ENCODE data around the gene C1QL2. TPM values are rescaled to one million over a fixed set of nuclear protein-coding genes. Genes with fewer than 3 reads are reported as not detected.

Gene C1QL2
- total RNA-seq, 1 donor from 2014 or later, result not detected

- DNase-seq (ENCODE audit: low spot score), result peak; percentile 55
Observed at GRCh38 chr2:119106301-119106897, 52.2 kb downstream of the C1QL2 start.

Other genes starting within 250 kb of the C1QL2 start
- 1.1 TPM for gene MARCO, start 216.6 kb downstream of the C1QL2 start, total RNA-seq
- gene STEAP3, start 65.1 kb upstream of the C1QL2 start, total RNA-seq, result 9.3 TPM
- gene C2orf76, start 208.1 kb upstream of the C1QL2 start, total RNA-seq, result 10.3 TPM
- 263 TPM for gene DBI, start 208.2 kb upstream of the C1QL2 start, total RNA-seq